ENCODE measurements around the gene TNS3.

The TNS3 gene

DNA sequence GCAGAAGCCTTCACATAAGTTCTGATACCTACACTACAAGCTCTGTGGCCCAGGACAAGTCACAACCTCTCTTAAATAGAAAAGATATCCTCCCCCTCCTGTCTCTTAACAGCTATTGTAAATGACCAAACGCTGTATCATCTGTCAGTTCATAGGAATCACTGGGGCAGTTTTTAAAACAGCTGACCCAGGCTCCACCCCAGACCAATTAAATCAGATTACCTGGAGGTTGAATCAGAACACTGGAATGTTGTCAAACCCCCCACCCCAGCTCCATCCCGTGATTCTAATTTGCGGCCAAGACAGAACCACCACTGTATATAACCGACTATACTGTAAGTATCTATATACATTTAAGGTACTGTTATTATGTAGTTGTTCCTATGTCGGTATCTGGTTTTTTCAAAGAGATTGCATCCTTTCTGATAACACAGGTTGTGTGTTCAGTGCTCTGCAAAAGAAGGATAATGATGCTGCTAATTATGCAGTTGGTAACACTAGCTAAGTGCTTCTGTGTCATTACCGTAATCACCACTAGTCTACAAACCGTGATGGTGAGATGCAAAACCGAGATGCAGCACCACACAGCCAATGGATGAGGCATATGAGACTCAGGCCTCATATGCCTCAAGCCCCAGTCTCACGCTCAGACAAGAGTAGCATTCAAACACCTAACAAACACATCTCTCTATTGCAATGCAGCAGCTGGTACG is 47.4 kb downstream of the TNS3 start:
- Mint-ChIP-seq H3K27me3 (ENCODE audit: low read depth, poor library complexity) (peaks cover 6% of the 10 kb centered on the region), H3K4me3 (peak overlapping the region; percentile 88), H3K36me3 (ENCODE audit: low read depth) (peaks cover 27% of the 10 kb centered on the region), H3K9me3 (peaks cover 20% of the 10 kb centered on the region), H3K4me1 (peaks cover 54% of the 10 kb centered on the region), H3K27ac (no peak overlapping the region)
- no peak for DNase-seq
- TF ChIP-seq, protein P1, sequence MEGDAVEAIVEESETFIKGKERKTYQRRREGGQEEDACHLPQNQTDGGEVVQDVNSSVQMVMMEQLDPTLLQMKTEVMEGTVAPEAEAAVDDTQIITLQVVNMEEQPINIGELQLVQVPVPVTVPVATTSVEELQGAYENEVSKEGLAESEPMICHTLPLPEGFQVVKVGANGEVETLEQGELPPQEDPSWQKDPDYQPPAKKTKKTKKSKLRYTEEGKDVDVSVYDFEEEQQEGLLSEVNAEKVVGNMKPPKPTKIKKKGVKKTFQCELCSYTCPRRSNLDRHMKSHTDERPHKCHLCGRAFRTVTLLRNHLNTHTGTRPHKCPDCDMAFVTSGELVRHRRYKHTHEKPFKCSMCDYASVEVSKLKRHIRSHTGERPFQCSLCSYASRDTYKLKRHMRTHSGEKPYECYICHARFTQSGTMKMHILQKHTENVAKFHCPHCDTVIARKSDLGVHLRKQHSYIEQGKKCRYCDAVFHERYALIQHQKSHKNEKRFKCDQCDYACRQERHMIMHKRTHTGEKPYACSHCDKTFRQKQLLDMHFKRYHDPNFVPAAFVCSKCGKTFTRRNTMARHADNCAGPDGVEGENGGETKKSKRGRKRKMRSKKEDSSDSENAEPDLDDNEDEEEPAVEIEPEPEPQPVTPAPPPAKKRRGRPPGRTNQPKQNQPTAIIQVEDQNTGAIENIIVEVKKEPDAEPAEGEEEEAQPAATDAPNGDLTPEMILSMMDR (IDR thresholded peaks at IDR 0.05), result no peak

DNA sequence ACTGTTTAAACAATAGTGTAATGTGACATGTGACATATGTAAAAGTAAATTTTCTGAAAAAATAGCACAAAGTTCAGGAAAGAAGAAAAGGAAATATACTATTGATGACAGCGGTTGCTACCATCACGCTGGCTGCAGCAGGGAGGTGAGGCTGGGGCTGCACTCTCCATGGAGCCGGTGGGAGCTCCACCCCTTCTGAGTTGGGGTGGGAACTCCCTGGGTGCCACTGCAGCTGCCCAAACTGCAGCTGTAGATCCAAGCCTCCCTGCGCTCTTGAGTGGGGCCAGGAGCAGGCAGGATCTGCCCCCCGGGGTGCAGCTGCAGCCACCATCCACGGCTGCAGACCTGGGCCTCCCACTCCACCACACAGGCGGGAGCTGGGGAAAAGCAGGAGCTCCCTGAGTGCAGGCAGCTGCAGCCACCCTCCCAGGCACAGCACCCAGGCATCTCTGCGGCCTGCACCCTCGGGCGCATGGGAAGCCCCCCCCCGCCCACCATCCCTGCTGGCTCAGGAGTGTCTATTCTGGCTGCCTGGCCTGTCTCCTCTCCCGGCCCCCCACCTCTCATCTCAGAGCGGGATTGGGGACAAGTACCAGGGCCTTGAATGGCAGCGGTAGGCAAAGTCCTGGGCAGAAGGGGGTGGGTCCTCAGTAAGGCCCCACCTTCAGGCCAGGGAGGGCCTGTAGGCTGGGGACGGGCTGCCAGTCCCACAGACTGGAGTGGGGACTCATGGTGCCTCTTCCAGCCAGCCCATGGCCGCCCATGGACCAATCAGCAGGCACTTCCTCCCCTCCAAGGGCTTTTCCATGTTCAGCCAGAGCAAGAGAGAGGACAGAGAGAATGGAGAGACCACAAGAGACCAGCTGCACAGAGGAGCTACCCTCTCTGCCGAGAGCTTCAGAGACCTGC is 50.1 kb downstream of the TNS3 start:
- Mint-ChIP-seq H3K36me3 (ENCODE audit: low read depth) (peaks cover 50% of the 10 kb centered on the region), H3K4me3 (no peak overlapping the region), H3K4me1 (peaks cover 40% of the 10 kb centered on the region), H3K27me3 (ENCODE audit: low read depth, poor library complexity) (peaks cover 6% of the 10 kb centered on the region), H3K27ac (no peak overlapping the region), H3K9me3 (peaks cover 20% of the 10 kb centered on the region)
- no peak for DNase-seq
- TF ChIP-seq, protein P1 (IDR thresholded peaks at IDR 0.05), result no peak

DNA sequence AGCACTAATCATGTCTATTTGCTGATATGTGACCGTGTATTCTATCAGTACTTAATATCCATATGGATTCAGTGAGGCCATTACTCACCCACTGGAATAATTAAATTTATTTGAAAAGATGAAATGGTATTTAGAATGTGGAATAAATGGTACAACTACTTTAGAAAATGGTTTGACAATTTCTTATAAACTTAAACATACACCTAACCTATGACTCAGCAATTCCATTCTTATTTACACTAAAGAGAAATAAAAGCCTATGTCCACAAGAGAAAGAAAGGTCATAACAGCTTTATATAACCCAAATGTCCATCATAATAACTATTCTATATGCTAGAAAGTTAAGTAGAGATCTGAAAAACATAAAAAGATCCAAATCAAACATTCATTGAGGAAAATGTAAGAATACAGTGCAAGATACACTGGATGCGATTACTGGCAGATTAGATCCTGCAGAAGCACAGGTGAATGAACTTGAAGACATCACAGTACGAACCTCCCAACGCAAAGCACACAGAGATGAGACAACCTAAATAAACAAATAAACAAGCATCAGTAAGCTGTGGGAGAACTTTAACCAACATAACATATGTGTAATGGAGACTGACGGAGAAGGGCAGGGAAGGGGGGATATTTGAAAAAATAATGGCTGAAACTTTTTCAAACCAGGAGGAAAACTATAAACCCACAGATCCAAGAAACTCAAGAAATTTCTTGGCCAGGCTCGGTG is 51.9 kb downstream of the TNS3 start:
- no peak overlapping the region for H3K27ac Mint-ChIP-seq
- peaks cover 20% of the 10 kb centered on the region for H3K9me3 Mint-ChIP-seq
- no peak overlapping the region for H3K4me3 Mint-ChIP-seq
- H3K4me1 Mint-ChIP-seq, result peaks cover 22% of the 10 kb centered on the region
- DNase-seq, result no peak
- peaks cover 62% of the 10 kb centered on the region for H3K36me3 Mint-ChIP-seq (ENCODE audit: low read depth)
- H3K27me3 Mint-ChIP-seq (ENCODE audit: low read depth, poor library complexity), result peaks cover 3% of the 10 kb centered on the region
- TF ChIP-seq, protein P1 (IDR thresholded peaks at IDR 0.05), result no peak

DNA sequence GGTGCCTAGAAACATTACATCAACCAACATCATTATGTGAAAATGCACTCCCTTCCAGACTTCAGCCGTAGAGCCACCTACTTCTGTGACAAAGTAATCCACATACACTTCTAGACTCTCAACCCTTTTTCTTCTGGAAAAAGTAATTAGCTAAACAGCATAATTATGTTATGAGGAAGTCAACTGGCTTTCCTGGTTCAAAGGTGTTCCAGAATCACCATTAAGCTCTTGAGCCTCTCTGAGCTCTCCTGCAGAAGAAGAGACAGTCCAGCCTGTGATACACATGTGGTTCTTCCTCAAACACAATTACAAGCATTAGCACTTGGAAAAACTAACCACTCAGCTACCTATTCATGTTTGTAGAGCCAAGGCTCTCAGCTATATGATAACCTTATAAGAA is 52.5 kb downstream of the TNS3 start:
- Mint-ChIP-seq H3K9me3 (peaks cover 20% of the 10 kb centered on the region), H3K27me3 (ENCODE audit: low read depth, poor library complexity) (peaks cover 3% of the 10 kb centered on the region), H3K4me3 (no peak overlapping the region), H3K36me3 (ENCODE audit: low read depth) (peaks cover 66% of the 10 kb centered on the region), H3K4me1 (peaks cover 17% of the 10 kb centered on the region), H3K27ac (no peak overlapping the region)
- no peak for DNase-seq
- TF ChIP-seq, protein P1 (IDR thresholded peaks at IDR 0.05), result no peak

DNA sequence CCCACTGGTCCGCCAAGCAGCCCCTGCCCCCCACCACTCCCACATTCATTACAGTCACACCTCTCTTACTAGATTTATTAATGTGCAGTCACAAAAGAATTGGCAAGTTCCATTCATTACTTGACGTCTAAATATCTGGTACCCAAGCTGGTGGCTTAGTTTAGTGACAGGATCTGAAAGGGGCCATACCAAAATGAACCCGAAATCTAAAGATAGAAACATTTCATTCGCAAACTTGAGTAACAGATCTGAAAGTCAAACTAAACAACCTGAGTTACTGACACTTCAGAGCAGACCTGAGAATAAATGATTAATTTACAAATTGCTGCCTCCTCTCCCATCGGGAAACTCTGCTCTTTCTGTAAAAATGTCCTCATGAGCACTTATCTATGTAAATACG is 53.4 kb downstream of the TNS3 start:
- DNase-seq, result no peak
- TF ChIP-seq, protein P1 (IDR thresholded peaks at IDR 0.05), result no peak
- H3K36me3 Mint-ChIP-seq (ENCODE audit: low read depth), result peaks cover 74% of the 10 kb centered on the region
- no peak overlapping the region for H3K27ac Mint-ChIP-seq
- H3K27me3 Mint-ChIP-seq (ENCODE audit: low read depth, poor library complexity), result peaks cover 3% of the 10 kb centered on the region
- peaks cover 20% of the 10 kb centered on the region for H3K9me3 Mint-ChIP-seq
- H3K4me3 Mint-ChIP-seq, result no peak overlapping the region
- peaks cover 14% of the 10 kb centered on the region for H3K4me1 Mint-ChIP-seq

All from nephron progenitor cell (in vitro differentiated cells).